ENCODE measurements around the gene ABCG2.

ABCG2 gene

DNA sequence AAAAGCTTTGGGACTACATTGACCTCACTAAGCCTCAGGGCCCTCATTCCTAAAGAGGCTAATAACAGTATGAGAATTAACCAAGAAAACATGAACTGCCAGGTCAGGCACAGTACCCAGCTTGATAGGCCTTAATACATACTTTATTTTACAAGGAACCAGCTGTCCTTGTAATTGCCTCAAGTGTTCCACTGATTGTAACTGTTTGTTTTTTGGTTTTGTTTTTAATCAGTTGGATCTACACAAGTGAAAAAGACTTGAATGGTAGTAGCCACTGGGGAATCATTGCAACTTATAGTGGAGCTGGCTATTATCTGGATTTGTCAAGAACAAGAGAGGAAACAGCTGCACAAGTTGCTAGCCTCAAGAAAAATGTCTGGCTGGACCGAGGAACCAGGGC is 115.4 kb downstream of the ABCG2 start:
- Histone ChIP-seq H3K9ac (no peak overlapping the region), H3K36me3 (ENCODE audit: control insufficient read depth, insufficient read depth, low read length) (no peaks in the 10 kb centered on the region), H3K79me2 (no peaks in the 10 kb centered on the region), H2AFZ (no peak overlapping the region), H3K9me3 (ENCODE audit: control insufficient read depth, low read length) (no peaks in the 10 kb centered on the region), H3K4me2 (ENCODE audit: low read length) (no peak overlapping the region), H3K4me1 (no peaks in the 10 kb centered on the region), H3K27me3 (ENCODE audit: control insufficient read depth, insufficient read depth, low read length) (no peaks in the 10 kb centered on the region), H3K4me3 (ENCODE audit: low read depth, low read length) (no peak overlapping the region), H3K27ac (no peak overlapping the region)
- TF ChIP-seq, protein P1, sequence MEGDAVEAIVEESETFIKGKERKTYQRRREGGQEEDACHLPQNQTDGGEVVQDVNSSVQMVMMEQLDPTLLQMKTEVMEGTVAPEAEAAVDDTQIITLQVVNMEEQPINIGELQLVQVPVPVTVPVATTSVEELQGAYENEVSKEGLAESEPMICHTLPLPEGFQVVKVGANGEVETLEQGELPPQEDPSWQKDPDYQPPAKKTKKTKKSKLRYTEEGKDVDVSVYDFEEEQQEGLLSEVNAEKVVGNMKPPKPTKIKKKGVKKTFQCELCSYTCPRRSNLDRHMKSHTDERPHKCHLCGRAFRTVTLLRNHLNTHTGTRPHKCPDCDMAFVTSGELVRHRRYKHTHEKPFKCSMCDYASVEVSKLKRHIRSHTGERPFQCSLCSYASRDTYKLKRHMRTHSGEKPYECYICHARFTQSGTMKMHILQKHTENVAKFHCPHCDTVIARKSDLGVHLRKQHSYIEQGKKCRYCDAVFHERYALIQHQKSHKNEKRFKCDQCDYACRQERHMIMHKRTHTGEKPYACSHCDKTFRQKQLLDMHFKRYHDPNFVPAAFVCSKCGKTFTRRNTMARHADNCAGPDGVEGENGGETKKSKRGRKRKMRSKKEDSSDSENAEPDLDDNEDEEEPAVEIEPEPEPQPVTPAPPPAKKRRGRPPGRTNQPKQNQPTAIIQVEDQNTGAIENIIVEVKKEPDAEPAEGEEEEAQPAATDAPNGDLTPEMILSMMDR (IDR thresholded peaks at IDR 0.05) = no peak

DNA sequence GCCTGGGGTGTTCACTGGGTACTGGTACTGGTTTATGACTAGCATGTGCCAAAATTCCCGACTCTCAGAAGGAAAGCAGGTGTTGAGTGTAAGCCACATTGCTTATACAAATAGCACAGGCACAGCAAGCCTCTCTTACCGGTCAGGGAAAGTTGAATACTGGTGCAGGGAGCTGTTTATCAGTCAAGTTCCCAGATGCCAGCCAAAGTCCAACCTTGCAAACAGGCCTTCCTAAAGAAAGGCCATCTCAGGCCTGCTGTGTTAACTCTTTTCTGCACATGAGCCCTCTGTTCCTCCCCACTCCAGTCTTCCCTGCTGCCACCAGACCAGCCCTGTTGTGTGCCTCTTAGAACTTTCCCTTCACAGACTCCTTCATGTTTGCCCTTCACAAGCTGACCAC is 116.8 kb downstream of the ABCG2 start:
- Histone ChIP-seq H3K27me3 (ENCODE audit: control insufficient read depth, insufficient read depth, low read length) (no peaks in the 10 kb centered on the region), H3K27ac (no peak overlapping the region)

DNA sequence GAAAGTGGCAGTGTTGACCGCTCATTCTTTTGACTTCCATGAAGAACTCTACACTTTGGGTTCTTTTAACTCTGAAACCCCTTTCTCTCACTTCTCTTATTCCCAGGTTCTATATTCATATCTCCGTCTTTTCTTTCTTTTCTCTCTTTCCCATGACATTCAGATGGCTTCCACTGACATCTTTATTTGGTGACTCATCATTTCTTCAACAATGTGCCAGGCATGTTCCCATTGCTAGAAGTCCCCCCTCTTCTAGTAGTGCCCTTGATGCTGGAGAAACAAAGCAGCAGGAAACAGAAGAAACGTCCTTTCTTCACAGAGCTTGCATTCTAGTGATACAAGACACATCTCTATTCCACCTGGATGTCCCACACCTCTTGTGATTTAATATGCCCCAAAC is 117.7 kb downstream of the ABCG2 start:
- Histone ChIP-seq H3K27ac (no peak overlapping the region), H3K27me3 (ENCODE audit: control insufficient read depth, insufficient read depth, low read length) (no peaks in the 10 kb centered on the region), H3K9me3 (ENCODE audit: control insufficient read depth, low read length) (no peaks in the 10 kb centered on the region), H2AFZ (no peak overlapping the region), H3K4me3 (ENCODE audit: low read depth, low read length) (no peak overlapping the region), H3K79me2 (no peaks in the 10 kb centered on the region), H3K4me2 (ENCODE audit: low read length) (no peak overlapping the region), H3K4me1 (no peaks in the 10 kb centered on the region), H3K36me3 (ENCODE audit: control insufficient read depth, insufficient read depth, low read length) (no peaks in the 10 kb centered on the region), H3K9ac (no peak overlapping the region)
- TF ChIP-seq, protein P1 (IDR thresholded peaks at IDR 0.05) = no peak

More for the DNA sequence above, 116.8 kb downstream of the ABCG2 start:
- no peaks in the 10 kb centered on the region for H3K36me3 ChIP-seq (ENCODE audit: control insufficient read depth, insufficient read depth, low read length)
- no peak overlapping the region for H3K9ac ChIP-seq
- no peak overlapping the region for H3K4me2 ChIP-seq (ENCODE audit: low read length)
- H3K4me1 ChIP-seq = no peaks in the 10 kb centered on the region
- no peaks in the 10 kb centered on the region for H3K79me2 ChIP-seq
- no peaks in the 10 kb centered on the region for H3K9me3 ChIP-seq (ENCODE audit: control insufficient read depth, low read length)
- no peak overlapping the region for H3K4me3 ChIP-seq (ENCODE audit: low read depth, low read length)
- TF ChIP-seq, protein P1 (IDR thresholded peaks at IDR 0.05) = no peak
- H2AFZ ChIP-seq = no peak overlapping the region

All from parathyroid adenoma (tissue), 2 donors.